22Rv1 (cell line): ENCODE results near the gene PIK3R6.

Source experiments
- H3K27ac ChIP-seq: fragments of 450-650 bp; 2 replicates; pipeline ENCODE4 v1.5.1; 2017
- CTCF ChIP-seq: fragments of 450-650 bp; IDR thresholded peaks from 2 replicates; pipeline ENCODE4 v1.5.1; 2017; ENCODE audit warnings: mild to moderate bottlenecking
- ZFX ChIP-seq: fragments of 450-650 bp; IDR thresholded peaks from 2 replicates; pipeline ENCODE4 v1.6.1; 2017; ENCODE audit warnings: antibody characterized with exemption, borderline replicate concordance

The PIK3R6 gene

DNA sequence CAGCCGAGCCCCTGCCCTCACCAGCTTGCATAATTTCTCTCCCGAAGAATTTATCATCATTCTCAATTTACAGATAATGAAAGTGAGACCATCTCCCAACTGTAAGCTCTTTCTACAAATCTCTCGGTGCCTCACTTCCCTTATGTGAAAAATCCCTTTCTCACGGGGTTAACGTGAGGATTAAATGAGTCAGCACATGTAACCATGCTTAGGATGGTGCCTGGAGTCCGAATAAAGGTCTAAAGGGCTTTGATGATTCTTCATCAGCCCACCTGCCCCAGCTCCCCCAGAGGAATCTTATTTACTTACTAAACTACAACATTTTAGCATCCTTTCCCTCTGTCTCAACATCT is 24.8 kb upstream of the PIK3R6 start:
- TF ChIP-seq CTCF (no peak), ZFX (no peak)
- no peak overlapping the region for H3K27ac ChIP-seq

- H3K27ac ChIP-seq: no peak overlapping the region
- TF ChIP-seq CTCF (no peak), ZFX (no peak)
Measured at GRCh38 chr17:8890671-8891070, 23.2 kb upstream of the PIK3R6 start.

DNA sequence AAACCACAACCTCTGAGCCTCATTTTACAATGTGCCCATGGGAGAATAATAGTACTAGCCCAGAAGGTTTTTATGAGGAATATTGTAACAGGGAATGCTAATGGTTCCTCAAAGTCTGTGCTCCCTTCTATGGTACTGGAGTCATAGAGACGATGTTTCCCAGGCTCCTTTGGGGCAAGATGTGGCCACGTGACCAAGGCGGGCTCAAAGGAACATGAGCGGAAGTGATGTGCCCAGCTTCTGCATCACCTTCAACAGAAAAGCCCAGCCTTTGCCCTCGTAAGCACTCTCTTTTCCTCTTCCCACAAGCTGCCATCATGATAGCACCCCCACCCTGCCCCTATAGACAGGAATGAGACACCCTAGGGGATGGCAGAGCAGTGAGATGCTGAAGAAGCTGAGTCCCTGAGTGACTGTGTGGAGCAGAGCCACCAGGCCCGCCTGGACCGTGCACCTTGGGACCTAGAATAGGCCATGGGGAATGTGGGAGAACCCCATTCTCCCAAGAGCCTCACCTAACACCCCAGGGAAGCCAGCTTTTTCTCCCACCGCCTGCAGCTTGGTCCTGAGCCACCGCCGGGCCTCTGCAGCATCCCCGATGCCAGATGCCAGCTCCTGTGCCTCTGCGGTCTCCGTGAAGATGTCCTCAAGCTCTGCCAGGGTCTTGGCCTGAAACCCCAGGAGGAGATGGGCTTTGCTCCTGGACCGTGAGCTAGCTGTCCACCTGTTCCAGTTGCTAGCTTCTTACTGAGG is 22.2 kb upstream of the PIK3R6 start:
- no peak overlapping the region for H3K27ac ChIP-seq
- TF ChIP-seq ZFX (no peak), CTCF (no peak)

DNA sequence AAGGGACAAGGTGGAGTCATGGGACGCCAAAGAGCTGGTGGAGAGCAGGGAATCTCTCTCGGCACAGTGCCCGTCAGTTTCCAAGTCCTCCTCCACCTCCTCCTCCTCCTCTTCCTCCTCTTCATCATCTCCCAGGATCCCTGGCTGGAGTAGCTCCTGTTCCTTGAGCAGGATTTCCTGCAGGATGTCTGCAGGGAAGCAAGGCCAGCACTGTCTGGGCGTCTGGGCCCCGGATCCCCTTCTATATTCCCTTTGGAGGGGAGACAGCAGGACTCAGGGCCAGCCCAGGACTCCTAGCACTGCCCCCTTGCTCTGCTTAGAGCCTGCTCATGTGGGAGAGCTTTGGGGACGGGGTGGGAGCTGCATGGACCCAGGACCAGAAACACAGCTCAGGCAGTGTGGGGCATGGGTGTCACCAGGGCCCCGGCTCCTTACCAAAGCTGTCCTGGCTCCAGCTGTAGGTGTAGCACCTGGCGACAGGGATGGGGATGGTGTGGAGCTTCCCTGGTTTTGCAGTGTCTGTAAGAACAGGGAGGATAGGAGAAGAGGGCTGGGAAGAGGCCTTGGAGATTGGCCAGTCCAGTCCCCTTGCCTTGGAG is 21.3 kb upstream of the PIK3R6 start:
- TF ChIP-seq ZFX (no peak), CTCF (peak; percentile 44)
- no peak overlapping the region for H3K27ac ChIP-seq

DNA sequence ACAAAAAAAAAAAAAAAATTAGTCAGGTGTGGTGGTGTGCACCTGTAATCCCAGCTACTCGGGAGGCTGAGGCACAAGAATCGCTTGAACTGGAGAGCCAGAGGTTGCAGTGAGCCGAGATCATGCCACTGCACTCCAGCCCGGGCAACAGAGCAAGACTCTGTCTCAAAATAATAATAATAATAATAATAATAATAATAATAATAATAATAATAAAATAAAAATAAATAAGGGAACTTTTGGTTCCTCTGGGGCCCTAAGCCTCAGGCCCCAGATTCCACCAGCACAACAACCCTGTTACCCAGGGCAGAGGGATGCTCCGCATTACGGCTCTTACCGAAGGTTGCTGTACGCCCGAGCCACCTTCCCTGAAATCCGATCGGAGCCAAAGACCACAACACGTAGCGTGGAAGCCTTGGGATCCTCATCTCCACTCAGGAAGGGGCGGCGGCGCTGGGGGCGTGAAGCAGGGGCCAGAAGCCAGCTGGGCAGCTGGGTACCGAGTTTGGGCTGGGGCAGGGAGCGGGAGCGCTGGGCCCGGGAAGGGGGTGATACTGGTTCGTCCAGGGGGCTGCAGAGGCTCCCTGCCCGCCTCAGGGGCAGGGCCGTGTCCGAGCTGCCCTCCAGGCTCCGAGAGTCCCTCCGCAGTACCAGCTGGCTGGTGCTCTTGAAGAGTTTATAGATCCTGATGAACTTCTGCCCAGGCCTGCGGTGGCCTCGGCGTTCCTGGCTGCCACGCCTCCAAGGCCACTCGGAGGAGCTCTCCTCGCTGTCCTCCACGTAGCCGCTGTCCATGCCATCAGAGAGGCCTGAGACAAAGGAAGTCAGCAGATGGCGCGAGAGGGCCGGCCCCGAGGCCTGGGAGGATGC is 20.6 kb upstream of the PIK3R6 start:
- TF ChIP-seq ZFX (no peak), CTCF (peak; percentile 87)
- H3K27ac ChIP-seq: no peak overlapping the region

- H3K27ac ChIP-seq: no peak overlapping the region
- TF ChIP-seq CTCF: no peak
- no peak for TF ChIP-seq ZFX
Measured at GRCh38 chr17:8887301-8887700, 19.8 kb upstream of the PIK3R6 start.
